NCI-H146 (cell line): Measurements from ENCODE around the gene ACTRT2.

ENCODE experiments used
- DNase-seq: peaks from one replicate; lab custom pipeline; 2025; lab: John Stamatoyannopoulos, UW

ACTRT2 gene

DNA sequence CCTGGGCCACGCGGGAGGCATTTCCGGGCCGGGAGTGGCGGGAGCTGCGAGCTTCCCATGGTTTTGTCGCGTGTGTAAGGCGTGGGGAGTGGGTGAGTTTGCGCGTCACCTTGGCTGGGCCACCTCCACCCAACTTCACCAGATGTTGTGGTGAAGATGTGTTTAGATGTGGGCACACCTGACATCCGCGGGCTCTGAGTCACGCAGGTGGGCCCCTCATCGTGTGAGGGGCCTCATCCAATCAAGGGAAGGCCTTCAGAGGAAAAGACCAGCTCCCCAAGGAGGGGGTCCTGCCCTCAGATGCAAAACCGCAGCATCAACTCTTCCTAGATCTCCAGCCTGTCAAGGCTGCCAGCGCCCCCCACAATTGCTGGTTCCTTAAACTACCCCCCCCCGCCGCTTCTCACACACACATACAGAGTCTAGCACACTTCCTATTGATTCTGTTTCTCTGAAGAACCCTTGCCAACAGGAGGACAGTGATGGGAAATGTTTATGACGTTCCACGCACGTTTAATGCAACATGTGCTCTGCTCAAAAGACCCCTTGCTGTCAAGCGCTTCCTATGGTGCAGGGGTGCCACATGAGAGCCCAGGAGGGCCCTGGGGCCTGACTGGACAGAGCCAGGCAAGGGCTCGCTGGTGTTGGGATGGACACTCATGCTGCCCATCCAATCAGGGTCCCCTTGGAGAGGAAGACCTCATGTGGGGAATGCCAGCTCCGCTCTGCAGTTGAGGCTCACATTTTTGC is 11.9 kb downstream of the ACTRT2 start:
- DNase-seq: no peak

GRCh38 chr1:3033790-3034090 is 12.5 kb downstream of the ACTRT2 start:
- no peak for DNase-seq

- DNase-seq: no peak
Observed at GRCh38 chr1:3034162-3034561, 12.9 kb downstream of the ACTRT2 start.

DNA sequence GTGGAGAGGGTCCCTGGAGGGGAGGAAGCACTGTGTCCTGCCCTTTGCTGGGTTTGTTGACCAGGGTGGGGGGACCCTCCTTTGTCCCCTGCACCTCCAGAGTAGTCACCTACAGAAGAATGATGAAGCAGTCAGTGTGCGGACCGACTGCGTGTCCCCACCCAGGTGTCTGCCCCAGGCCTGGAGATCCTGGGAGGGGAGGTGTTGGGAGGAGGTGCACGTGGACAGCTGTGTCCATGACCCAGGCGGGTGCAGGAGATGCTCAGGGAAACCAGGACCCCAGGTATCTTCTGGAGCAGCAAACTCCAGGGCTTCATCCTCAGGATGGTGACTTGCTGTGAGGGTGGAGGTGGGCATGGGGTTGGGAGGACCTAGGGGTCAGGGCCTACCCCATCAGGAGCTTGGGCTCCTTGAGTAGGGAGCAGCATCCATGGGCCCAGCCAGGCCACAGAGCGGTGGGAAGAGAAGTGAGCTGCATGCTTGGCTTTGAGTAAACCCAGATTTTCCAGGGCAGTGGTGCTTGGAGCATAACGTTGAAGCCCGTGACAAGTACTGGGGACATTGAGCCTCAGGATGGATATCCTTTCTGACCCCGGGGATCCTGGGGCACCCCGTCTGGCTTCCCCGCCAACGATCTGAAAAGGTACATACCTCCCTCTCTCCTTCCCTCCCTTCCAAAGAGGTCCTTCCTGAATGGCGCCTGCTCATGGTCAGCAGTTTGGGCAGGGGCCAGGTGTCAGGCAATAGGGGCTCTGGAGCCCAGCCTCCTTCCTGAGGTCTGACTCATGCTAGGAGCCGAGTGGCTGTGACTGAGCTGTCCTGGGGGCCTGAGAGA is 13.7 kb downstream of the ACTRT2 start:
- no peak for DNase-seq

DNA sequence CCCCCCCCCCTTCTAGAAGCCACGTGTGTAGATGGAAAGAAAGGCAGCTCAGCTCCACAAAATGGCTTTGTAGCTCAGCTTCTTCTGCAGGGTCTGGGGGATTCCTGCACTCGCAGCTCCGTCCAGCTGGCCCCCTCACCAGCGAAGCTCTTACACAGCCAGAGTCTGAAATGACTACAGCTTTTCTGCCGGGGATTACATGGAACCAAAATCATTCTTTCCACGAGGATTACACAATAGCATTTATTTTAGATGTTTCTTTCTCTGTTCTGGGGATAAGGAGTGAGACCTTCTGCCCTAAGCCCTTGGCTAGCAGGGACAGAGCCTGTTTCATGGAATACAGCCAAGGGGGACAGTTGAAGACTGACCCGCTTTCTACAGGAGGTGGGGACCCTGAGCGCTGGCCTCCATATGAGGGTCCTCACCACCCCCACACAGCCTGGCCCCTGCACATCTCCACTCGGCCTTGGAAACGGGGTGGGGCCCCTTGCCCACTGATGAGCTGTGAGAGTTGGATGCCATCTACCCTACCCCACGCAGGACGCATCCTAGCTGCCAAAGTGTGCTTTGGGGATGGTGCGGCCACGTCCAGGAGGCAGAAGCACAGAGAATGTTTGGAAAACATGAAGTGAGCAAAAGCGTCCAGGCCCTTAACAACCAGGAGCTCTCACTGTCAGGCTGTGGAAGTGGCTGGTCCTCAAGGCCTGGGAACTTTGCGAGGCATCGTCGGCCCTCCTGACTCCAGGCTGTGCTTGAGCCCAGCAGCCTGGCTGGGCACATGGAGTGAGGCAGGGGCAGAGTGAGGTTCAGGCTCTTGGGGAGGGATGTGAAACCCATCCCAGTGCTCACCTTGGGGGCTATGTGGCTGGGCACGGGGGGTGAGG is 14.5 kb downstream of the ACTRT2 start:
- DNase-seq: no peak

- DNase-seq: no peak
Observed at GRCh38 chr1:3036447-3037280, 15.4 kb downstream of the ACTRT2 start.

DNA sequence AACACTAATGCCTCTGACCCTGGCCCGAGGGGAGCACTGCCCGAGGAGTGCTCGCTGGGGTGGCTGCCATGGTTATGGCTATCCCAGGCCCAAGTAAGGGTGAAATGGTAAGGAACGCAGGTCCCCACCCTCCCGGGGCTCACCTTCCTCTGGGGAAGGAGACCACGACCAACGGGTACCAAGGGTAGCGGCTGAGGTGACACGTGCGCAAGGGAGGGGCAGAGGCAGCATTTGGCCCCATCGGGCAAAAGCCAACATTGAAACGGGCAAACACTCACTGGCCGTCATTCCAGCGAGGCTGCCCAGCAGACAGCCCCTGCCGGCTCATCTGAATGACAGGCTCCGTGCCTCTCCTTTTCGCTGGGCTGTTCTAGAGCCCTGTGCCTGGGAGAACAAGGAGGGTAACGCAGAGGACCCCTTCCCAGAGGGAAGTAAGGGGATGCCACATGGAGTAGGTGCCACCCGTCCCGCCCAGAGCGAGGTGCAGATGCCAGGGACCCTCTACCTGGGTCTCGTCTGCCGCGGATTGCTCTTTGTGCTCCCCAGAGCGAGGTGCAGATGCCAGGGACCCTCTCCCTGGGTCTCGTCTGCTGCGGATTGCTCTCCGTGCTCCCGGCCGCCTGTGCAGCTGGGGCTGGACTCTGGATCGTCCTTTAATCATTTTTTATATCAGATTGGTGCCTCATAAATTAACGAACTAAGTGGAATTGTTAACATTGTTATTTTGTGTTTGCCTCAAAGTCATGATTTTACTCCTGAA is 16.2 kb downstream of the ACTRT2 start:
- DNase-seq: no peak

GRCh38 chr1:3038113-3038551 is 16.9 kb downstream of the ACTRT2 start:
- DNase-seq: no peak

DNA sequence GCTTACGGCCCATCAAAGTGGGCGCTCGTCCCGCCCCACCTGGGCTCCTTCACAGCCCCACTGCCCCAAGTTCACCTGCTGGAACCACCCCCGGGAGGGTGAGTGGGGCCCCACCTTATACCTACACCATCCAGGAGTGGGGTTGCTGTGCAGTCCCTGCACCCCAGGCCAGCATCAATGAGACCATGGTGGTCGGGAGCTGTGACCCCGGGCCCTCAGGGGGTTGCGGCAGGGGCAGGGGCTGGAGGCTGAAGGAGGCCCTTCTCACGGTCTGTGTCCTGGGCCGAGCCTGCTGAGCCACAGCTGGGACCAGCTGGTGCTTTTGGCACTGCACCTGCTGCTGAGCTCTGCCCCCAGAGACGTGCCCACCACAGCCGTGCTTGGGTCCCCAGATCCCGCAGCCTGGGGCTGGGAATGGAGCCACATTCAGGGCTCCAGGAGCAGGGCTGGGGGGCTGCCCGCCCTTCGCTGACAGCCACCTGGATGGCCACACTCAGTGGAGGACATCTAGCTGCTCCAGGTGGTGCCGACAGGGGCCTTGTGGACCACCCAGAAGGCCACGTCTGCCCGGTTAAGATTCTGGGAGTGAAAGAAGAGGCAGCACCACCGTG is 17.4 kb downstream of the ACTRT2 start:
- DNase-seq: no peak

DNA sequence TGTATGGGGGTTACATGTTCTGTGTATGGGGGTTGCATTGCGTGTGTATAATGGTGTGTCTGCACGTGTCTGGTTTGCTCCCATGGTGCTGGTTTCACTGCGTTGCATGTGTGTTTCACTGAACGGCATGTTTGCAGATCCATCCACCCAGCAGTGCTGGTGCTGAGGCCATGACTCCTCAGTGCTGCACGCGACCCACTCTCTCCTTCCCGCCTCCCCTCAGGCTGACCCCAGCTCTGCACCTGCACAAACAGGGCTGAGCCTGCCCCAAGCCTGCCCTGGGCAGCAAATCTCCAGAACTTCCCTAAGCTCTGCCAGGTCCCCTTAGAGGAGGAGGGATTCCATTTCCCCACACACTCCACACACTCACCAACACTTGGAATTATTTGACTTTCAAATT is 18.7 kb downstream of the ACTRT2 start:
- DNase-seq: no peak

- no peak for DNase-seq
Observed at GRCh38 chr1:3042481-3042880, 21.2 kb downstream of the ACTRT2 start.

DNA sequence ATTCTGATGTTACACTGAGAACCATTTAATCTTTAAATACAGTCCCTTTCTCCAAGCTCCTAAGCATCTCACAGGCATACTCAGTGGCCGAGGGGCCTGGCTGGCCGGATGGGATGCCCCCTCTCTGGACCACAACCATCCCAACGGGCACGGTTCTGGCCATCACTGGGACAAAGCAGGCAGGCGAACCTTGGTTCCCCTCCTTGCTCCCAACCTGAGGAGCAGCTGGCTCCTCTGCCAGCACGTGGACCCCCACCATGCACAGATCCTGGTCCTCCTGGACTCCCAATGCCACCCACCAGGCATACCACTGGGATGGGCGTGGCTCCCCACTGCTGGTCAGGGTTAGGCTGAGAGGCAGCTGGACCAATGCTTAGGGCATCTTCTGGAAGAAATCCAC is 27.9 kb downstream of the ACTRT2 start:
- DNase-seq: no peak

DNA sequence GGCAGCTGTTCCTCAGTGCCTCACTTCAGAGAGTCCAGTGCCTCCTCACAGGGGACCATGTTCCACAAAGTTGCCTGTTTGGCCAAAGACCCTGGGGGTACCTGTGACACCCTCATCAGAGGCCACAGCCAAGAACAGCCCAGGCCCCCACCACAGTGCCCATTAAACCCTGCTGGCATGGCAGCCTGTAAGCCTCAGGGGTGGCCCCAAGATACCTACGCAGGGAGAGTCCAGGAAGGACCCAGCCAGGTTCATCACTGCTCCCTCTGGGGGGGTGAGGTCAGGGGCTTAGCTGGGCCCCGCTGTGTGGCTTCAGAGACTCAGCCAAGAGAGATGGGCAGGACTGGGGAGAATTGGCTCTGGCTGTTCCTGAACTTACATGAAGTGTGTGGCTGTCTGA is 28.6 kb downstream of the ACTRT2 start:
- DNase-seq: no peak

- no peak for DNase-seq
Observed at GRCh38 chr1:3050603-3051002, 29.3 kb downstream of the ACTRT2 start.

- no peak for DNase-seq
Observed at GRCh38 chr1:3051270-3052268, 30.3 kb downstream of the ACTRT2 start.

DNA sequence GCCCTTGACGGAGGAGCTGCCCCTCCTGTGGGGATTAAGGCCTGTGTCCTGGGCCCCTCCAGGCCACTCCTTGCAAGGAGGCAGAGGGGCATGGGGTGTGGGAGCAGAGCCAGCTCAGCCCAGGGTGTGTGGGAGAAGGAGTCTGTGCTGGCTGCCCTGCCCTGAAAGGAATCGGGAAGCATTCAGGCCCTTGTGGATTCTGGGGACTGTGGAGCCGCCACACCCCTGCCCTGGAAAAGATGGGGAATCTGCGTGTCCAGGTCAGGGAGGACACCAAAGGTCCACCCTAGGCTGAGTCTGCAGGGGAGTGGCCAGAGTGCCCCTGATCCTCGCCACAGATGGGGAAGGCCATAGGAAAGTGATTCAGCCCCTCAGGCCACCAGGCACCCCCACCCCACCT is 31.2 kb downstream of the ACTRT2 start:
- DNase-seq: no peak

DNA sequence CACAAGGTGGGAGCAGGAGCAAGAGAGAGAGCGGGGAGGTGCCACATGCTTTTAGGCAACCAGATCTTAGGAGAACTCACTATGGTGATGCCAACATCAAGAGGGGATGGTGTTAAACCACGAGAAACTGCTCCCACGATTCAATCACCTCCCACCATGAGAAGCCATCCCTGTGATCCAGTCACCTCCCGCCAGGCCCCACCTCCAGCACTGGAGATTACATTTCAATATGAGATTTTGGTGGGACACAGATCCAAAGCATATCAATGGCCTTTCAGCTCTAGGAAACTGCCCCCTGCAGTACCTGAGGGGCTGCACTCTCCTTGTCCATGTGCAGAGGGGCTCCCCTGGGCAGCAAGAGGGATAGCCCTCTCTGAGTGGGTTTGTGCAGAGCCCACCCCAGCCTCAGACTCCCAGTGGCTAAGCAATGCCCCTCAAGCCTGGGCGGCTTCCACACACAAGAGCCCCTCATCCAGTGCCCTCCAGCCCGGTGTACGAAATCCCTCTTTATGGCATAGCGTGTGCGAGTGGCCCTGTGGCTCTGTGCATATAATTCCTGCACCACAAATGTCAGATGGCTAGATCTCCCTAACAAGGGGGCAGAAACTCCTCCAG is 32.2 kb downstream of the ACTRT2 start:
- DNase-seq: no peak

GRCh38 chr1:3053986-3054385 is 32.7 kb downstream of the ACTRT2 start:
- DNase-seq: no peak

DNA sequence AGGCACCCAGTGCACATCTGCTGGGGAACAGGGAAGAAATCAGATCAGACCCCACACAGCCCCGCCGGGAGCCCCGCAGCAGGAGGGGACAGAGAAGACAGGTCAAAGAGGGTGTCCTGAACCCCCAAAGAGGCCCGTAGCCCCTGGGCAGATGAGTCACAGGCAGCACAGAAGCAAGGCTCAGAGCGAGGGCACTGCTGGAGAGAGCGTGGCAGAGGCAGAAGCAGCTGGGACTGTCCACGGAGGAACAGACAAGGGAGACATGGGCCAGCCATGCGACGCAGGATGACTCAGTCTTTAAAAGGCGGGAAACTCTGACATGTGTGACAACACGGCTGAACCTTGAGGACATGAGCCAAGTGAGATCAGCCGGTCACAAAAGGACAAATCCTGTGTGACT is 33.2 kb downstream of the ACTRT2 start:
- no peak for DNase-seq
